GM21717 (cell line): ENCODE data around the gene B3GNT3.
"Not testable (repeated sequence)": the region's sequence is repeated elsewhere in the genome, so short reads cannot be mapped to it uniquely, and the experiment has no call there.

Source experiments
- ATAC-seq: cut with Tn5 transposase; IDR thresholded peaks from one replicate; pipeline ENCODE4 v1.9.1; 2021; ENCODE audit warnings: mild to moderate bottlenecking, moderate library complexity; ENCODE audit not compliant: unreplicated experiment

The B3GNT3 gene

GRCh38 chr19:17766543-17767131, 28.3 kb upstream of the B3GNT3 start:
- no peak for ATAC-seq

GRCh38 chr19:17767559-17767958, 27.4 kb upstream of the B3GNT3 start:
- no peak for ATAC-seq

GRCh38 chr19:17770613-17771012, 24.3 kb upstream of the B3GNT3 start:
- no peak for ATAC-seq

GRCh38 chr19:17772172-17772571, 22.8 kb upstream of the B3GNT3 start:
- ATAC-seq, result no peak

- no peak for ATAC-seq
Observed at GRCh38 chr19:17775245-17775927, 19.6 kb upstream of the B3GNT3 start.

GRCh38 chr19:17775991-17776803, 18.7 kb upstream of the B3GNT3 start:
- ATAC-seq, result peak; percentile 46

GRCh38 chr19:17777840-17778239, 17.1 kb upstream of the B3GNT3 start:
- ATAC-seq, result not testable (repeated sequence)

GRCh38 chr19:17778251-17778967, 16.5 kb upstream of the B3GNT3 start:
- no peak for ATAC-seq

- no peak for ATAC-seq
Observed at GRCh38 chr19:17778968-17779929, 15.7 kb upstream of the B3GNT3 start.

GRCh38 chr19:17780781-17781180, 14.2 kb upstream of the B3GNT3 start:
- ATAC-seq, result no peak

GRCh38 chr19:17783721-17784120, 11.2 kb upstream of the B3GNT3 start:
- ATAC-seq, result not testable (repeated sequence)

- ATAC-seq, result no peak
Observed at GRCh38 chr19:17784201-17785008, 10.5 kb upstream of the B3GNT3 start.

- no peak for ATAC-seq
Observed at GRCh38 chr19:17787274-17787913, 7.5 kb upstream of the B3GNT3 start.

- ATAC-seq, result no peak
Observed at GRCh38 chr19:17788632-17789031, 6.3 kb upstream of the B3GNT3 start.

GRCh38 chr19:17790059-17790780, 4.7 kb upstream of the B3GNT3 start:
- no peak for ATAC-seq

- no peak for ATAC-seq
Observed at GRCh38 chr19:17794412-17794730, 567 bp upstream of the B3GNT3 start.

GRCh38 chr19:17795495-17795856, 538 bp downstream of the B3GNT3 start:
- ATAC-seq, result no peak
